ENCODE data around the gene CASP7.

DNA sequence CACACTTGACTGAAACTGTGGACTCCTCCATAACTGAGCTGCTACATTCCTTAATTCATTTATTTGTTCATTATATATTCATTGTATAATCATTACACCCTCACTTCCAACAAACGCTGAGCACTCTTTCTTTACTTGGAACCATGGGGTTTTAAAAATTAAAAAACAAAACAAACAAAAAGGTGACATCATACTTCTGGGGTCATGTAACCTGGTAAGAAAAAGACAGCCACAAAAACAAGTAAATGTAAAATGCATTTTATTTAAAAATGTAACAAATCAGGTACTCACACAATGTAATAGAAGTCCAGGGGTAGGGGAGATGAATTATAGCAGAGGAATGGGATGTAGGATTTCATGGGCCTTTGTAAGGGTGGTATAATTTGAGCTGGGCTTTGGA lies 96.8 kb downstream of the CASP7 start:
- TF ChIP-seq, protein P1, sequence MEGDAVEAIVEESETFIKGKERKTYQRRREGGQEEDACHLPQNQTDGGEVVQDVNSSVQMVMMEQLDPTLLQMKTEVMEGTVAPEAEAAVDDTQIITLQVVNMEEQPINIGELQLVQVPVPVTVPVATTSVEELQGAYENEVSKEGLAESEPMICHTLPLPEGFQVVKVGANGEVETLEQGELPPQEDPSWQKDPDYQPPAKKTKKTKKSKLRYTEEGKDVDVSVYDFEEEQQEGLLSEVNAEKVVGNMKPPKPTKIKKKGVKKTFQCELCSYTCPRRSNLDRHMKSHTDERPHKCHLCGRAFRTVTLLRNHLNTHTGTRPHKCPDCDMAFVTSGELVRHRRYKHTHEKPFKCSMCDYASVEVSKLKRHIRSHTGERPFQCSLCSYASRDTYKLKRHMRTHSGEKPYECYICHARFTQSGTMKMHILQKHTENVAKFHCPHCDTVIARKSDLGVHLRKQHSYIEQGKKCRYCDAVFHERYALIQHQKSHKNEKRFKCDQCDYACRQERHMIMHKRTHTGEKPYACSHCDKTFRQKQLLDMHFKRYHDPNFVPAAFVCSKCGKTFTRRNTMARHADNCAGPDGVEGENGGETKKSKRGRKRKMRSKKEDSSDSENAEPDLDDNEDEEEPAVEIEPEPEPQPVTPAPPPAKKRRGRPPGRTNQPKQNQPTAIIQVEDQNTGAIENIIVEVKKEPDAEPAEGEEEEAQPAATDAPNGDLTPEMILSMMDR (IDR thresholded peaks at IDR 0.05) = no peak
- TF ChIP-seq POLR2A (IDR thresholded peaks at IDR 0.05) = no peak

All from Peyer's patch (tissue), 4 donors.